ENCODE results near the gene FRZB.

FRZB gene

DNA sequence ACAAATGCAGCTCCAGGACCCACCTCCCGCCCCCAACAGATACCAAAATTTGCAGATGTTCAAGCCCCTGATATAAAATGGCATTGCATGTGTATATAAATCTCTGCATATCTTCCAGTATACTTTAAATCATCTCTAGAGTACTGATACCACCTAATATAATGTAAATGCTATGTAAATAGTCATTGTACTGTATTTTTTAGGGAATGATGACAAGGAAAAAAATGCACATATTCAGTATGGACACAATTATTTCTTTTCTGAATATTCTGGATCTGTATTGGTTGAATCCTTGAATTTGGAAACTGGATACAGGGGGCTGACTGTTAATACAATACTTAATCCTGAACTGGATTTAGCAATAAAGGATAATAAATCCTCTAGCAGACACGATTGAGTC lies 67.7 kb downstream of the FRZB start:
- H3K4me1 ChIP-seq (ENCODE audit: insufficient read depth, insufficient read length): no peaks in the 10 kb centered on the region
- H3K36me3 ChIP-seq (ENCODE audit: insufficient read depth, insufficient read length, low read length): no peaks in the 10 kb centered on the region
- H3K9ac ChIP-seq (ENCODE audit: insufficient read length, low read depth): no peak overlapping the region
- TF ChIP-seq ZNF274 (IDR thresholded peaks at IDR 0.05; ENCODE audit: low read depth, low read length): no peak
- no peak for TF ChIP-seq YY1 (IDR thresholded peaks at IDR 0.05; ENCODE audit: insufficient read depth, insufficient read length)
- TF ChIP-seq SUZ12 (IDR thresholded peaks at IDR 0.05; ENCODE audit: extremely low read depth, insufficient read depth, insufficient read length): no peak
- no peak for DNase-seq (ENCODE audit: low read depth, low spot score)
- H3K27me3 ChIP-seq (ENCODE audit: insufficient read depth, insufficient read length): no peaks in the 10 kb centered on the region
- H3K4me3 ChIP-seq (ENCODE audit: insufficient read length, low read depth): no peak overlapping the region
- no peaks in the 10 kb centered on the region for H3K9me3 ChIP-seq (ENCODE audit: insufficient read depth, low read length)

GRCh38 chr2:182792441-182792840 lies 74.0 kb downstream of the FRZB start:
- Histone ChIP-seq H3K4me1 (ENCODE audit: insufficient read depth, insufficient read length) (no peaks in the 10 kb centered on the region), H3K36me3 (ENCODE audit: insufficient read depth, insufficient read length, low read length) (no peaks in the 10 kb centered on the region), H3K4me3 (ENCODE audit: insufficient read length, low read depth) (no peak overlapping the region), H3K9ac (ENCODE audit: insufficient read length, low read depth) (no peak overlapping the region), H3K27me3 (ENCODE audit: insufficient read depth, insufficient read length) (no peaks in the 10 kb centered on the region), H3K9me3 (ENCODE audit: insufficient read depth, low read length) (no peaks in the 10 kb centered on the region)
- no peak for DNase-seq (ENCODE audit: low read depth, low spot score)
- TF ChIP-seq SUZ12 (IDR thresholded peaks at IDR 0.05; ENCODE audit: extremely low read depth, insufficient read depth, insufficient read length) (no peak), ZNF274 (IDR thresholded peaks at IDR 0.05; ENCODE audit: low read depth, low read length) (no peak), YY1 (IDR thresholded peaks at IDR 0.05; ENCODE audit: insufficient read depth, insufficient read length) (no peak)

DNA sequence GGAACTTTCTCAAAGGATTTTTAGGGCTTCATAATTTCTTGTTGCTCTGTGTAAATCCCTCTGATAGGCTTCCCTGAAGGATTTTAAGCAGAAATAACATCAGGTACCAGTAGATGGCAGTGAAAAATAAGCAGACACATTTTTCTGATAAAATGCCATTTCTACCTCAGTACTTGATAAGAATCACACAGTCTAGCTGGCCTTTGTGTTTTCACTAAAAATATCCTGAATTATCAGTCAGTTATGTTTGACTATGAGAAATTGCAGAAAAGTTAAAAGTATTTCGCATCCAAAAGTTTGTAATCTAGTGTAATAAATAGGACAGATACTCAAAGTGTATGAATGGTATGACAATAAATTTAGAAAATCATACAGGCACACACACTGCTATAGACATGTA lies 81.7 kb downstream of the FRZB start:
- DNase-seq (ENCODE audit: low read depth, low spot score): peak; percentile 35
- H3K4me1 ChIP-seq (ENCODE audit: insufficient read depth, insufficient read length): no peaks in the 10 kb centered on the region
- no peak overlapping the region for H3K9ac ChIP-seq (ENCODE audit: insufficient read length, low read depth)
- H3K27me3 ChIP-seq (ENCODE audit: insufficient read depth, insufficient read length): no peaks in the 10 kb centered on the region
- no peak overlapping the region for H3K4me3 ChIP-seq (ENCODE audit: insufficient read length, low read depth)
- TF ChIP-seq YY1 (IDR thresholded peaks at IDR 0.05; ENCODE audit: insufficient read depth, insufficient read length) (no peak), ZNF274 (IDR thresholded peaks at IDR 0.05; ENCODE audit: low read depth, low read length) (no peak), SUZ12 (IDR thresholded peaks at IDR 0.05; ENCODE audit: extremely low read depth, insufficient read depth, insufficient read length) (no peak)
- H3K36me3 ChIP-seq (ENCODE audit: insufficient read depth, insufficient read length, low read length): peaks cover 12% of the 10 kb centered on the region
- H3K9me3 ChIP-seq (ENCODE audit: insufficient read depth, low read length): no peaks in the 10 kb centered on the region; the same call in 1 of the 2 replicates

DNA sequence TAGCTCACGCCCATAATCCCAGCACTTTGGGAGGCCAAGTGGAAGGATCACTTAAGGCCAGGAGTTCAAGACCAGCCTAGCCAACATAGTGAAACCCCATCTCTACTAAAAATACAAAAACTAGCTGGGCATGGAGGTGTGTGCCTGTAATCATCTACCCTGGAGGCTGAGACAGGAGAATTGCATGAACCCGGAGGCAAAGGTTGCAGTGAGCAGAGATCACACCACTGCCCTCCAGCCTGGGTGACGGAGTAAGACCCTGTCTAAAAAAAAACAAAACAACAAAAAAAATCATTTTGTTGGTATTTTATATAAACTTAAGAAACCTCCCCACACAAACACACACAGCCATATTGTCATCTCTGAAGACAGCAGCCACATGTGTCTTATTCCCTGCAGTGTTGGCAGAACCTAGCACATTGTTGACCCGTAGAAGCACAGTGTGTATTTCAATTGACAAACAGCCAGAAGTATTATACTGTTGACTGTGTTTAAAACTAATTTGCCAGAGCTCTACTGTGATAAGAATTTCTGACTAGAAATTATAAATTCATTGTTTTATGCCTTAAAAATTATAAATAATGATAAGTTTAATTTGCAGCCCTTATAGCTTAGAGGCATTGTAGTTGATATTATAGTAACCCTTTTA lies 82.3 kb downstream of the FRZB start:
- no peaks in the 10 kb centered on the region; the same call in 1 of the 2 replicates for H3K9me3 ChIP-seq (ENCODE audit: insufficient read depth, low read length)
- no peak for DNase-seq (ENCODE audit: low read depth, low spot score)
- no peak overlapping the region for H3K4me3 ChIP-seq (ENCODE audit: insufficient read length, low read depth)
- H3K27me3 ChIP-seq (ENCODE audit: insufficient read depth, insufficient read length): no peaks in the 10 kb centered on the region
- no peak overlapping the region for H3K9ac ChIP-seq (ENCODE audit: insufficient read length, low read depth)
- peaks cover 17% of the 10 kb centered on the region for H3K36me3 ChIP-seq (ENCODE audit: insufficient read depth, insufficient read length, low read length)
- TF ChIP-seq ZNF274 (IDR thresholded peaks at IDR 0.05; ENCODE audit: low read depth, low read length) (no peak), YY1 (IDR thresholded peaks at IDR 0.05; ENCODE audit: insufficient read depth, insufficient read length) (no peak), SUZ12 (IDR thresholded peaks at IDR 0.05; ENCODE audit: extremely low read depth, insufficient read depth, insufficient read length) (no peak)
- no peaks in the 10 kb centered on the region for H3K4me1 ChIP-seq (ENCODE audit: insufficient read depth, insufficient read length)

All from NT2/D1 (cell line).